LNCAP (cell line): ENCODE data around the gene SRGAP3.
A peak's percentile ranks its signal among the peaks of the same experiment; 100 is the strongest.

Source experiments
- TF ChIP-seq, protein P1 (sequence below): fragments of 450-650 bp; IDR thresholded peaks from 2 replicates; pipeline ENCODE4 v1.5.1; 2017; ENCODE audit warnings: mild to moderate bottlenecking

Gene SRGAP3

DNA sequence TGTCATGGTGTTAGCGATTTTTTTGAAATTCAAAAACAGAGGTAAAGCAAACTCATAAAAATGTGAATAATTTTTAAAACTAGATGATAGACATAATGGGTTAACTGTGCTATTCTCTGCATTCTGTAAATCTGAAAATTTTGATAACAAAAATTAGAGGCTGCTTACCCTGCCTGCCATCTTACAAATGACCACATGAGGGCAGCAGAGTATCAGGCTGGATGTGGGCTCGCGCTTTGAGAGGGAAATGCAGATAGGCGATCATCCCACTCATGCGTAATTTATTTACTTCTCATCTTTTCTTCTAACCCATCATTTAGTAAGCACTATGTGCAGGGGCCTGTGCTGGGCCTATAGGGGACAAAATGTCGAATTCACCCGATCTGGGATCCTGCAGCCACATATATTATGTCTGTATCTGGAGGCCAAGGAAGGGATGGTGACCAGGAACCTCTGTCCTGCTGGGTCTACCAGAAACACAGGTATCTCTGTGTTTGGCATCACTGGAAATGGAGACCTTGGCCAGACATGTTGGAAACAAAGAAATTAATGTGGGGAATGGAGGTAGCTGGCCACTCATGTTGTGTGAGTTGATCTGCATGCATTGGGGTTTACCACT, 278.4 kb downstream of the SRGAP3 start:
- TF ChIP-seq, protein P1, sequence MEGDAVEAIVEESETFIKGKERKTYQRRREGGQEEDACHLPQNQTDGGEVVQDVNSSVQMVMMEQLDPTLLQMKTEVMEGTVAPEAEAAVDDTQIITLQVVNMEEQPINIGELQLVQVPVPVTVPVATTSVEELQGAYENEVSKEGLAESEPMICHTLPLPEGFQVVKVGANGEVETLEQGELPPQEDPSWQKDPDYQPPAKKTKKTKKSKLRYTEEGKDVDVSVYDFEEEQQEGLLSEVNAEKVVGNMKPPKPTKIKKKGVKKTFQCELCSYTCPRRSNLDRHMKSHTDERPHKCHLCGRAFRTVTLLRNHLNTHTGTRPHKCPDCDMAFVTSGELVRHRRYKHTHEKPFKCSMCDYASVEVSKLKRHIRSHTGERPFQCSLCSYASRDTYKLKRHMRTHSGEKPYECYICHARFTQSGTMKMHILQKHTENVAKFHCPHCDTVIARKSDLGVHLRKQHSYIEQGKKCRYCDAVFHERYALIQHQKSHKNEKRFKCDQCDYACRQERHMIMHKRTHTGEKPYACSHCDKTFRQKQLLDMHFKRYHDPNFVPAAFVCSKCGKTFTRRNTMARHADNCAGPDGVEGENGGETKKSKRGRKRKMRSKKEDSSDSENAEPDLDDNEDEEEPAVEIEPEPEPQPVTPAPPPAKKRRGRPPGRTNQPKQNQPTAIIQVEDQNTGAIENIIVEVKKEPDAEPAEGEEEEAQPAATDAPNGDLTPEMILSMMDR = peak; percentile 98

DNA sequence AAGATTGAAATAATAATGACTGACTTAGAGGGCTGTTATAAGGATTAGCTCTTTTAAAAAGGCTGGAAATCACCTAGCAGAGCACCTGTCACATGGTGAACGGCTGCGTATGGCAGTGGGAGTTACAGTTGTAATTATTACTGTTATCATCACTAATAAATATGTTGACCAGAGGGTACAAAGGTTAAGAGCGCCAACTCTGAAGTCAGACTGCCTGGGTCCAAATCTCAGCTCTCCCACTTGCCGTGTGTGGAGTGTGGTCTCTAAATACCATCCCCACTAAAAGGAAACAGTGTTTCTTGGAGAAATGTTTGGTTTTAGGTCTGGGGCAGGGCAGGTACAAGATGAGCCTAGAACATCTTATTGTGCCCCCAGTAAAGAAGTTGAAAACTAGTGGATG, 280.2 kb downstream of the SRGAP3 start:
- TF ChIP-seq, protein P1 = no peak

DNA sequence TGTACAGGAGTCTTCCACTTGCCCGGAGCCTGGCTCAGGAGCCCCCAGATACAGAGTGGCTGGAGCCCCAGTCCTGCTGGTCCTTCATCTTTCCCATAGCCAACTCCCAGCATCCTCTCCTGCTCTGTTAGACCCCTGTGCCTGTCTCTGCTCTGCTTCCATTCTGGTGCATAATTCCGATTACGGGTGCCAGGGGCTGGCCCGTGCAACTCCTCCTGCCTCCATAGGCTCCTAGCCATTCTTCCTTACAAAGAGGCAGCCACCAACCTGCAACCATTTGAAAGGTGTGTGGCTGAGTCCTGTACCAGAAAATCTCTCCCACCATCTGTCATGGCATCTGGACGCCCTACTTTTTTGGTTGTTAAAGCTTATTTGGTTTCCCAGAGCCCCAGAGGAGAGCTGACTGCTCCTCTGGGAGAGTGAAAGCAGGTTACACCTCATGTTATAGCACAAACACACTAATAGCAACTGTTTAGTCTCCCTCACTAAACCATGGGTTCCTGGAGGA, 281.0 kb downstream of the SRGAP3 start:
- TF ChIP-seq, protein P1 = no peak

DNA sequence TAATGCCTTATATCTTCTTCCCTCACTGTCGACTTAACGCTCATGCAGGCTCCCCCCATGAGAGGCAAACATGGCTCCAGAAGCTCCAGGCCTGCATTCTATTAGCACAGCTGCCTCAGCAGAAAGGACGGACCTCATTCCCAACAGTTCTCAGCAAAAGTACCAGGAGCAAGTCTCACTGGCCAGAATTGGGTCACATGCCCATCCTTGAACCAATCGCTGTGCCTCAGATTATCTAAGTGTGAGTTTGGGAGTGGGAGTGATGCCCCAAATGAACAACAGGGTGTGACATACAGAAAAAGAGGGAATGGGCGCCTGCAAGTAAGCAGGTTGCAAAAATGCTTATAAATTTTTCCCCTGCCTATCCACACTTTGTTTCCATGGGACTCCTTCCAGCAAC, 281.9 kb downstream of the SRGAP3 start:
- TF ChIP-seq, protein P1 = no peak

DNA sequence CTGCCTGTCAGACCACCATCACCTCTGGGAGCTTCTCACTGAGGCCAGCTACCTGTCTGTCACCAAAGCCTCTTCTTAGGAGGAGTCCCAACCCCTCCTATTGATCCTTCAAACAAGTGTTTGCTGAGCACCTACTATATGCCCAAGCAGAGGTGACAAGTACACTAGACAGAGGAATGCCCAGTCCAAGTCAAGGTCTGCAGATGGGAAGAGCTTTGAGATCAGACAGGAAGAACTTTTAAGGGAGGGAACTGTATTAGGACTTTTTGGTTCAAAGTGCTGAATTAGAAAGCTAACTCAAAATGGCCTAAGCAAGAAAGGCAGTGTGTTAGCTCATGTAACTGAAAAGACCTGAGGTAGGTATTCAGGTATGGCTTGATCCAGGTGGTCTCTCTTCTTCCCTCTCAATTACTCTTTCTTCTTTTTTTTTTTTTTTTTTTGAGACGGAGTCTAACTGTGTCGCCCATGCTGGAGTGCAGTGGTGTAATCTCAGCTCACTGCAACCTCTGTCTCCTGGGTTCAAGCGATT, 282.6 kb downstream of the SRGAP3 start:
- TF ChIP-seq, protein P1 = no peak

DNA sequence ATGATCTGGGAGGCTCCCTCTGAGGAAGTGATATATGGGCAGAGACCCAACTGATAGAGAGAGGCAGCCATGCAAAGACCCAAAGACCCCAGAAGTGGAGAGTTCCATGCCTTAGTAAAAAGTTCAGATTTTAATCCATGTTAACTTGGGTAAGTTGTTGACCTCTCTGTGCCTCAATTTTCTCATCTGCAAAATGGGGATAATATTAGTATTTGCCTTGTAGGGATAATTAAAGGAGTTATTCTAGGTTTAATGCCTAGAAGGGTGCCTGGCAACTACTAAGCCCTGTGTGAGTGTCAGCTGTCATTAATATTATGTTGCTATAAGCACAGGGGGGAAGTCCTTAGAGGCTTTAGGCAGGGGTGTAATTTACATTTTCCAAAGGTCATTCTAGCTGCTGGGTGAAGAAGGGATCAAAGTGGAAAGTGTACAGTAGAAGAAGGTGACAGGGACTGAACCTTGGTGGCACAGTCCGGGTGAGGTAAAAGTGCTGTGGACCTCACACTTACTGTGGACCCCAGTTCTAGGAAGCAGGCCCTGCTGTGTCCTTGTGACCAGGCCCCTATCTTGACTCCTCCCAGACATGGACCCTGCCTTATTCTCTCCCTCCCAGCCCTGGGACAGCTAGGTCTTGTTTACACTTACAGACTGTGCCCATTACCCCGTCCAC, 283.2 kb downstream of the SRGAP3 start:
- TF ChIP-seq, protein P1 = no peak

DNA sequence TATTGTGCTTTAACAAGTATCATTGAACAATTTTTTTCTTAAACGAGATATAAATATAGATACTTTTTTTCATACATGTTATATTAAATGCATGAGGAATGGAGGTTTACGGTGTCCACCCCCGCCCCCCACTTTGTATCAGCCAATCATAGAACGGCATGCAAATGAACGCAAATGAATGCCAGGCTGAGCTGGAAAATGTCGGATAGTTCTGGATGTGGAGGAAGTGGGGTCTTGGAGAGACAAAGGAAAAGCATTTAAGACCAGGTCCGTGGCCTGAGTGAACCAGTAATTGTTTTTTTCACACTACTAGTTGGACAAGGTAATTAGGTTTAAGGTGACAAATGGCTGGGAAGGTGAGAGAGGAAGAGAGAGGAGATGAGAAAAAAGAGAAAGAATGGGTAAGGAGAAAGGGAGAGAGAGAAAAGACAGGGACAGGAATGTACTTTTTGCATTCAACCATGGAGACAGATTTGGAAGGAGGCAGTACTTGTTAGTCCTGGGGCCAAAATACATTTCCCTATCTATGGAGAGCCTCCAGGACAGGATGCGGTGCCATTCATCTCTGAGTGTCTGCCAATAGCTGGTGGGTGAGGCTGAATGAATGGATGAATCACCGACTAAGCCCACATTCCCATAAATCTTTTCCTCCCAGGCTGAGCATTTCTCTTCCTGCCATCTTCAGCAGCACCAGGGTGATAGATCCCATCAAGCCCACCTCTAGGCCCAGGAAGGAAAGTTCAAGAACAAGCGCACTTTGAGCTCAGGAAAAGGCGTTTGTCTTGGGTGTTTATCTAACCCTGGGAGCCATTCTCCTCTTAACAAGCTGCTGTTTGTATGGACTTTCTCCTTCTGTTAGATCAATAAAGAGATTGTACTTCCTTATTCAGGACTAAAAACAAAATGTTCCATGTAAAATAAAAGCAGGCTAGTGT, 284.7 kb downstream of the SRGAP3 start:
- TF ChIP-seq, protein P1 = no peak
